ENCODE results near the gene ANKRD16.
"Not testable (repeated sequence)": the region's sequence is repeated elsewhere in the genome, so short reads cannot be mapped to it uniquely, and the experiment has no call there.

ANKRD16 gene

DNA sequence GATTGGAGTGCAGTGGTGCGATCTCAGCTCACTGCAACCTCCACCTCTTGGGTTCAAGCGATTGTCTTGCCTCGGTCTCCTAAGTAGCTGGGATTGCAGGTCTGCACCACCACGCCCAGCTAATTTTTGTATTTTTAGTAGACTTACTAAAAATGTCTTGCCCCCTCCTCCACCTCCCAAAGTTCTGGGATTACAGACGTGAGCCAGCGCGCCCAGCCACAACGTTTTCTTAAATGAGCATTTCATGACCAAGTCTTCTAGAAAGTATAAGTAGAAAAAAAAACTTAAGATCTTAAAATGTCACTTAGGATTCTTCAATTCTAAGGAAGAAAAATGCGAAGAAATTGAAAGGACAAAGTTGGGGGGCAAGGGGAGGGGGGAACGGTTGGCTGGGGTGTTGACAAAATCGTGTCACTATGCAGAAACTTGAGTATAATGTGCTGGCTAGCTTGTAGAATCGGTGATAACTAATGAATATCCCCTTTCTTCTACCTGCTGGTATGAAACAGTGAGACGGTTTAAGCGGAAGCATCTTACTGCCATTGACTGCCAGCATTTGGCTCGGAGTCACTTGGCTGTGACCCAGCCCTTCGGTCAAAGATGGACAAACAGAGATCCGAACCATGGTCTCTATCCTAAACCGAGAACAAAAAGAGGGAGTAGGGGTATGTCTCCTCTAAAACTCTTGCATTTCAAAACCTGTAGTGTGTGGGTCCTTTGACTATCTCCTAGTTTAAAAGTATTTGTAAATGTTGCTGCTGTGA lies 13.0 kb upstream of the ANKRD16 start:
- no peak for DNase-seq

DNA sequence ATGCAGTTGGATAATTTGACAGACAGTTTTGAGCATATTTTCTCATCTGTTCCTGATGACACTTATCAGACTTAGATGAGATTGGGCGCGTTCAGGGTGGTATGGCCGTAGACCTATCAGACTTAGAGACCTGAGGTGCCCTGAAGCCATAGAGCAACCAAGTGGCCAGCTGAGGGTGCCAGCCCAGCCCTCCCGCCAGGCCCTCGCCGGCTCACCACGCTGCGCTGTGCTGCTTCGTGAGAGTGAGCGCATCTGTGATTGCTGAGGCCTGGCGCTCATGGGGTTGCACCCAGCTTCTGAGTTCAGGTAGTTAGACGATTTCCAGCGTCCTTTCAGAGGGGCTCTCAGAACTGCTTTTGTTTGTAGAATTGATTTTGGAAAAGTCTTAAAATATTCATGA lies 10.6 kb upstream of the ANKRD16 start:
- DNase-seq, result no peak

DNA sequence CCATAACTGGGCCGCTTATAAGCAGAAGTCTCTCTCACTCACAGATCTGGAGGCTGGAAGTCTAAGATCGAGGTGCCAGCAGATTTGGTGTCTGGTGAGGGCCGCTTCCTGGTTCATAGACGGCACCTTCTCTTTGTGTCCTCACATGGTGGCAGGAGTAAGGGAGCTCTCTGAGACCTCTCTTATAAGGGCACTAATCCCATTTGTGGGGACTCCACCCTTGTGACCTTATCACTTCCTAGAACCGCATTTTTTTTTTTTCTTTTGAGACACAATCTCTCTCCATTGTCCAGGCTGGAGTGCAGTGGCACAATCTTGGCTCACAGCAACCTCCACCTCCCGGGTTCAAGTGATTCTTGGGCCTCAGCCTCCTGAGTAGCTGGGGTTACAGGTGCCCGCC lies 8.5 kb upstream of the ANKRD16 start:
- no peak for DNase-seq

DNA sequence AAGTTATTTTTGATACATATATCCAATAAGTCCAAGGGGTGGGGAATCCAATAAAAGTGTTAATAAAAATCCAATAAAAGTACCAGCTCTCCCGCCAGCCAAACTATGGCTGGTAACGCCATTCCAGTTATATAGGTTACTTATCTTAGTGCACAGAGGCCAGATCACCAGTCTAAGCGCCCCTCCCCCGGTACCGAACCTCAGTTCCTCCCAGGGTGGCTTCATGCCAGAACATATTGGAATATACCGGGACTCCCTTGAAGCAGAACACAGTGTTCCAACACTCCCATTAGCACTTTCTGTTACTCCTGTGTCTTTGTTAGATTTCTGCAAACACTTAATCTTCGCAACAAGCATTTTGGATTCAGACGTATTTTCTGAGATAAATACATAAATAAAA lies 7.8 kb upstream of the ANKRD16 start:
- DNase-seq, result no peak

DNA sequence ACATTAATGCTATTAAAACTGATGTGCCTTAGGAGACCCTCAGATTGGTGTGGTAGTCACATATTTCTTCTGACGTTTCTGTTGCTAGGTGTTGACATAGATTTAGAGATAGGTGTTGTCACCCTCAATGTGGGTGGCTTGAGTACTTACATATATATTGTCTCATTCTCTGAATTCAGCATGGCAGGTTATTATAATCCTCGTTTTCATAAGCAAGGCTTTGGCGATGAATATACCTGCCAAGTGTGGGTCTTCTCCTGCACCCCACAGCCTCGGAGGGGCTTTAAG lies 7.3 kb upstream of the ANKRD16 start:
- DNase-seq, result no peak

DNA sequence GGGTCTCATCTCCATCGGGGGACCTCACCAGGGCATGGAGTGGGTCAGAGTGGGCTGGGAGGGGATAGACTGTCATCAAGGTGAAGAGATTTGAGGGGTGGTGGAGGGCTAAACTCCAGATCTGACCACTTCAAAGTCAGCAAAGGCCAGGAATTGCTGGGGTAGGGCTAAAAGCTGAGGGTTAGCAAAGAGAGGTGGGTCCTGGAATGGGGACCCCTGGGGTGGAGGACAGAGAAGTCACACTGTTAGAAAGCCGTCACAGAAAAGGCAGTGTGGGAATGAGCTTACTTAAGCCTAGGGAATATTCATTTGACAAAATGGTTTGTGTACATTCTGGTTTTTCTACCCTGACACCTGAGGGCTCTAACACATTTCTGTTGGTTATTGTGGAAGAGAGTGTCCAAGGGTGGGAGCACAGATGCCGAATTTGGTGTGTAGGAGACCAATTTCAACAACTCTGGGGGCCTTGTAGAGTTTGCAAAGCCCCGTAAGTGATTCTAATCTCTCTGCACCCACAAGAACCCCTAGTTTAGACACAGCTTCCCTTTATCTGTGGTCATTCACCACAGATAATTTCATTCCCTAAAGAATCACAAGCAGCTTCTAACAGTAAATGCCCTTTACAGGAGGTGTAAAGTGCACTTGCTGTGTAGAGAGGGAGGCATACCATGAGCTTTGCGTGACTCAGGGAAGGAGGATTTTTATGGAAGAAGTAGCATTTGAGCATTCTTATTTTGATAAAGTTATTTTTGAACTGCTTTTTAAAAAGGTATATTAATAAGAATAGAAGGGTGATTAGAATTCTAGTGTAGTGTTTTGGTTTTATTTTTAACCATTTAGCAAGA lies 6.7 kb upstream of the ANKRD16 start:
- DNase-seq, result no peak

DNA sequence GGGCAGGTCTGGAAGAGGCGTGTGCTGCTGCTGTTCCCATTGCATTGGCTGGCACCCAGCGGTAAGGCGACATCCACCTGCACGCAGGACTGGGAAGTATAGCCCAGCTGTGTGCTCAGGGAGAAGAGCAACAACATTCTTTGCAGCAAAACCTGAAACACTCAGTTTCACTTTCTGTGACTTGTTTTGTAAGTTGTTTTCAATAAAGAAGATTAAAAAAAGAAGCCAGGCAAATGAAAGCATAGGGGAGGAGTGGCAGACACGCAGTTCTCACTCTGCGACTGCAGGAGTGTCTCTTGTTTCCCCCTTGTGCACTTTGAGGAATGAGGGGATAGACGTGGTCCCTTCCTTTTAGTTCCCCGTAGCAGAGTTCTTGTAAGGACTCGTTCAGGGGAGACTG lies 6.1 kb upstream of the ANKRD16 start:
- DNase-seq, result peak; percentile 87

DNA sequence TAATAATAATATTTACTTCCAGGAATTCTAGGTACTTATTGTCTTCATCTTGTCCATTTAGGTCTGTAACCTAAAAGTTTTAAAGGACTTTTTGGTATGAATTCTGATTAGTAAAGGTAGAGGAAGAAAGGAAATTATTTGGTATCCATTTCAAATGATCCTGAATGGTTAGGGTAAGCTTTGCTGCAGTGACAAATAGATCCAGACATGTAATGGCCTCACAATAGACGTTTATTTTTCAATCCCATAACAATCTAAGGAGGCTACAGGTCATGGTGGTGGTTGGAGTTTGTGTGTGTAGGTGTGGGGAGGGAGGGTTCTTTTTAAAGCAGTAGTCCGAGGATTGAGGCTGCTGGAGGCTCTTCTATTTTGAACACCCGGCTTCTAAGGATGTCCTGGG lies 5.7 kb upstream of the ANKRD16 start:
- no peak for DNase-seq

DNA sequence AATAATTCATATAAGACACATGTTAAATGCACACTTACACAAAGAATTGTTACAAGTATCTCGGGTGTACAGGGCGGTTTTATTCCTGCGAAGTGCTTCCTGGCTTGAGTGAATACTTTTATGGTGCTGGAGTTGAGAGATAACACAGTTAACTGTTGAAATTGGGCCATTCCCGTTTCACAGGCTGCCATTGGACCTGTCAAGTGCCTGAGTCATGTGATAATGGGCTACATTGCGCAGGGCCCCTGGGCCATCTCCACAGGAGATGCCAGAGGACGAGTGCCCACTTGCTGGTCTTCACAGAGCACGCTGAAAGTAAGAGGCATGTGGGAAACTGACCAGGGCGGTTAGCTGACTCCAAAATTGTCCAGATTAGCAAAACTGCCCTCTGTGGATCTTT lies 5.2 kb upstream of the ANKRD16 start:
- no peak for DNase-seq

DNA sequence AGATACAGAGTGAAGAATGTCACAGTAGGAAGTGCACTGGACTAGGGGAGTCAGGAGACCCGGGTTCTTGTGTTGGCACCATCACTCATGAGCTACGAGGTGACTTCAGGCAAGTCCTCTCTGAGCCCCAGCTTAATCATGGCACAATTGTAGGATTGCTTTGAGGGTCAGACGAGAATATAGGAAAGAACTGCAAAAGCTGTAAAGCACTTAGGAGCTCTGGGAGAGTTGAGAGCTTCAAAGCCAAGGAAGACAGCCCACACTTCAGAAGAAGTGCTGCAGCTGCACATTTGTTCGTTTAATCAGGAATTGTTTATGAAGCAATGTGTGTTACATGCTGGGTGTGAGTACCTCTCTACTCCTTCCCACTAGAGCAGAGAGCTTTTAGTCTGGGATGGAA lies 4.7 kb upstream of the ANKRD16 start:
- no peak for DNase-seq

DNA sequence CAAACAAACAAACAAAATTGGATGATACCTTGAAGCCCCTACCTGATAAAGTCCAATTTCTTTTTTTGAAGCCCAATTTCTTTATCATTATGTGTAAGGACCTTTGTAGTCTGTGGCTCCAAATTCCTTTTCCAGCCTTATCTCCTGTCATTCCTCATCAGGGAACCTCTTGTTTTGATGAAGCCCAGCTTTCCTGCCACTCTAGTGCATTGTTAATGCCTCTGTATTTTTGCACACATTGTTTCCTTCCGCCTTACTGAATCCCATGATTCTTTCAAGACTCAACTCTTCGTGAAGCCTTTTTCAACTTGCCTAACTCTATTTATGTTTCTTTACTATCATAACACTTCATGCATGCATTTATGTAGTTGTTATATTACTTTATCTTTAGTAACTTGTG lies 3.6 kb upstream of the ANKRD16 start:
- no peak for DNase-seq

DNA sequence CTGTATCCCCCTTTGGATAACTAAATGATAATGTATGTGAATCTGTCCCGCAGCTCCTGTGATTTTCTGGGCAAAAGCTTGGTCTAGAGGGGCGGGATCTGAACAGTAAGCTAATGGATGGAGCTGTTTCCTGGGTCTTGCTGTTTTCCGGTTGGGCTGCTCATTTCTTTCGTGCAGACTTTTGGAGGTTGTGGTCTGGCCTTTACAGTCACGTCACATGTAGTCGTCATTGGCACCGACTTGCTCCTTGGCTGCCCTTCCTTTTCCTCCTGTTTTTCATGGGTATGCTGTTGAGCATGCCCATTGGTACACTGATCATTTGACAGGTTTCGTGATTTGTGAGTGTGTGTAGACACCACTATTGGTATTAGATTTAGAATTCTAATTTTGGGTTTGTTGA lies 2.3 kb upstream of the ANKRD16 start:
- DNase-seq, result no peak

DNA sequence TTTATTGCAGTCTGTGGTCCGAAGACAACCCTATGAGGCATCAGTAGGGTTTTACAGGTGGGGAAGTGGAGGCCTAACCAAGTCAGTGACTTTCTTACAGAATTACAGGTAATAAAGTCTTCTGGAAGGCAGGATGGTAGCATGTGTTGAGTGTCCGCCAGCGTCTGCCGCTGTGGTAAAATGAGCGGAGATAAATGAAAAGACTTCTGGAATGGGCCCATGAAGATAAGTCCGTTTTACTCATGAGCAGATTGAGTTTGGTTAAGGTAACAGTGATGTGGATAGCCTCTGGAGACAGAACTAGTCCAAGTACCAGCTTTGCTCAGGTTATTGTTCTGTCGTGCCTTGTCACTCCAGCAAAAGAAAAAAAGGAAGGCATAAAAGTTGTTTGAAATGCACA lies 1.3 kb upstream of the ANKRD16 start:
- DNase-seq, result no peak

DNA sequence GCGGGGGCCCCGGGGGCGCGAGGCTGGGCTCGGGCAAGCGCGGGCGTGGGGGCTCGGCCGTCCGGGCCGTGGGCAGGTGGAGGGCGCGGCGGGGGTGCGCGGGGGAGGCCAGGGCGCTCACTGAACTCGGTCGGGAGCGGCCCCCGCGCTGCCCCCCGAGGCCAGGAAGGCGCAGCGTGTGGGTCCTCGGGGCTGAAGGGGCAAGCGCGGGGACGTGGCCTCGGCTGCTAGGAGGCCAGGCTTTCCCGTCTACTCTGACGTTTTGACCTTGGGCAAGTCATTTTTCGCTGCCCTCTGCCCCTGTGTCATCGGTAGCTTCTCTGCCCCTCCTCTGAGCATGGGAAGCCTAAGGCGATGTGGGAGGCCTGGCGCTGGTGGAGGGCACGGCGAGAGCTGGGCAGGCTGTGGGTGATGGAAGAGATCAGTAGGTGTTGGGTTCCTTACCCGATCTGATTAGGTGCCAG lies 791 bp upstream of the ANKRD16 start:
- DNase-seq, result peak; percentile 55

DNA sequence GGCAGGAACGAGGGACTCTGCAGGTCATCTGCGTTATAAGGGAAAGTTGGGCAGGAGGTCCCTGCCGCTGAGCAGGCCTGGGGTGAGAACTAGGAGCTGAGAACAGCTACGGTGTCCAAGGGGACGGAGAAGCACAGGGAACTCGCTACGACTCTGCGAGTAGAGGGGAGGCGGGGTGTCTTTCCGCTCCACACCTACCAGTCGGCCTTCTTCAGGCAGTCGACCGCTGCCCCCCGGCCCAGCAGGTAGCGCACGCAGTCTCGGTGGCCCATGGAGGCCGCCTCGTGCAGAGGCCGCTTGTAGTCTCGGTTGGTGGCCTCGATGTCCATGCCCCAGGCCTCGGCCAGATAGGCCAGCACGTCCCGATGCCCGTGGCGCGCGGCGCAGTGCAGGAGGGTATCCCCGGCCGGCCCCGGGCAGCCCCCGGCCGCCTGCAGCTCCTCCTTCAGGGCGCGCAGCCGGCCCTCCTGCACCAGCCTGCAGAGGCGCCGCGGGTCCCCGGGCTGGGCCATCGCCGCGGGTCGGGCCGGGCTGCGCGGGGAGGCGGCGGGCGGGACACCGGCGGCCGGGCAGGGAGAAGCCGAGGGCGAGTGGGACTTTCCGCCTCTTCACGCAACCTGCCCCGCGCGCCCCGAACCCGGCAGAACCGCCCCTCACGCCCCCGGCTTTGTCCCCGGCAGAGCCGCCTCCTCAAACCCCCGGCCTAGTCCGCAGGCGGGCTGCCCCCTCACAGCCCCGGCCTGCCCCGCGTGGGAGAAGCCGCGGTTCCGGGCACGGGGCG lies 660 bp downstream of the ANKRD16 start:
- DNase-seq, result peak; percentile 53

DNA sequence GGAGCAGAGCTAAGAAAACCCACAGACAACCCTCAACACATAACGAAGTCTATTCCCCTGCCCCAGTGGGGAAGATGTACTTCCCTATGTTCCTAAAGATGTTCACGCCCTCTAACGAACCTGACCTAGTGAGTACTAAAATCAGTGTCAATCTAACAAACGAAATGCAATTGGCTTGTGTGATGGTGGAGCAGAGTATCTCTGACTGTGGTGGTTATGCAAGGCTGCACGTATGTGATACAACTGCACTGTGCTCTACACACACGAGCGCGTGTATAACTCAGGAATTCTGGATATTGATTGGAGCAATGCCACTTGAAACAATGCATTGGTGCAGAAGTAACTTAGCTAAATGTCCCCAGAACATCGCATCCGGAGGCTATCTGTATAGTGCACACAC lies 1.3 kb downstream of the ANKRD16 start:
- no peak for DNase-seq

DNA sequence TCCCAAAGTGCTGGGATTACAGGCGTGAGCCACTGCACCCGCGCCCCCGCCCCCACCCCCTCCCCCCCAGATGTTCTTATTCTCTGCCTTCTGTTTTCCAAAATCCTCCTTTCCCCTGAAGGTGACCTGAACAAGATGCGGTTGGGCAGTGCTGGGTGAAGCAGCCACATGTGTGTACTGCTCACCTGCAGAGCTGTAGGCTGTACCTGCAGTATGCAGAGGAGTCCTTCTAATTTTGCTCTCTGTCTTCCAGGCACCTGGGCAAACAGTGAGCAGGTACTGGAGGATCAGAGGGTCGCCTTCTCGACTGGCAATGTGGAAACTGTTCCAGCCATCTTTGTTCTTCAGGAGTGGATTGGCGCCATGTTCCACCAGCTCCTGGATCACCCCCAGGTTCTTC lies 2.1 kb downstream of the ANKRD16 start:
- DNase-seq, result no peak

DNA sequence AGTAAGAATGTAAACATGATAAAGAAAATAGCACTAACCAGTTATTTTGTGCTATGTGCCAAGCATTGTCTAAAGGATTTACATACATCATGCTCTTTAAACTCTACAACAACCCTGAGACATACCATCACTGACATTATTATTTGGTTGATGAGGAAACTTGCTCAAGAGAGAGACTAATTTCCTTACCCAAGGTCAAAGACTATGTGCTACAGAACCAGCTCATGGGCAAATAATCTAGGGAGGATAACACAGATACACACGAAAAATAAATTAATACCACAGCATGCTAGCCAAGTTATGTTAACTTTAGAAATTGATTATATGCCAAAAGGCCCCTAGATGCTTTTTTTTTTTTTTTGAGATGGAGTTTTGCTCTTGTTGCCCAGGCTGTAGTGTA lies 2.7 kb downstream of the ANKRD16 start:
- DNase-seq, result no peak

DNA sequence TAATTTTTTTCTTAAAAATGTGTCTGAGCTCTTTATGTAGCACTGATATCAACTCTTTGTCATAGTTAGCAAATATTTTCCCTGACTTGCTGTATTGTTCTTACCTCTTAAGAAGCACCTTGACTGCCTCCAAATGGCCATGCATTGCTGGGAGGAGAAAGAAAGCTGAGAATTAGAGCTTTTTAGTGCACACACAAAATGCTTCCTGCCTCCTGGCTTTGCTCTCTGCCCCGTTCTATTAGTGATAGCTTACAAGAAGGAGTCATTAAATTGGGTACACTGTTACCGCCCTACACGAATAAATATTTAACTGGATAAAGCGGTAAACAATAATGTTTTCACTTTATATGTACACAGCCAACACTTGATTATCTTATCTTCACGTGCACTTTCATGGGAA lies 4.1 kb downstream of the ANKRD16 start:
- no peak for DNase-seq

DNA sequence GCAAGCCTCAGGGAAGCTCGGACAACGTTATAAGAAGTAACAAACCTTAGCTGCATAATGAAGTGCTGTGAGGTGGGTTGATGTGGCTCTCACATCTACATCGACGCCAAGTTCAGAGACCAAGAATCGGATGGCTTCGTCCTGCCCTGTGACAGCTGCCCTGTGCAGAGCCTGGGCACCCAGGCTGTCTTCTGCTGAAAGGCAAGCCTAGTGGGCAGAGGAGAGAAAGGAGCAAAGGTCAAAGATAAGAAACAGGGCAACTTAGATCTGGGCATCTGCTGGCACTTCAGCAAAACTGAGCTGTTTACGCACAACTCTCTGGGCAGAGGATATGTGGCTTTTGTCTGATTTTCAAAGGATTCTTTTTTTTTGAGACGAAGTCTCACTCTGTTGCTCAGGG lies 6.7 kb downstream of the ANKRD16 start:
- no peak for DNase-seq

DNA sequence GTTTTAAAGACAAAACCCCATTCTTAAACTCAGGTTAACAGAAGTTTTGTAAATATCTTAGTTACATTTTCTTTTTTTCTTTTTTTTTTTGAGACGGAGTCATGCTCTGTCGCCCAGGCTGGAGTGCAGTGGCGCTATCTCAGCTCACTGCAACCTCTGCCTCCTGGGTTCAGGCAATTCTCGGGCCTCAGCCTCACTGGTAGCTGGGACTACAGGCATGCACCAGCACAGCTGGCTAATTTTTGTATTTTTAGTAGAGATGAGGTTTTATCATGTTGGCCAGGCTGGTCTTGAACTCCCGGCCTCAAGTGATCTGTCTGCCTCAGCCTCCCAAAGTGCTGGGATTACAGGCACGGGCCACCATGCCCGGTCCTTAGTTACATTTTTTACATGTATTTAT lies 12.7 kb downstream of the ANKRD16 start:
- DNase-seq, result not testable (repeated sequence)

DNA sequence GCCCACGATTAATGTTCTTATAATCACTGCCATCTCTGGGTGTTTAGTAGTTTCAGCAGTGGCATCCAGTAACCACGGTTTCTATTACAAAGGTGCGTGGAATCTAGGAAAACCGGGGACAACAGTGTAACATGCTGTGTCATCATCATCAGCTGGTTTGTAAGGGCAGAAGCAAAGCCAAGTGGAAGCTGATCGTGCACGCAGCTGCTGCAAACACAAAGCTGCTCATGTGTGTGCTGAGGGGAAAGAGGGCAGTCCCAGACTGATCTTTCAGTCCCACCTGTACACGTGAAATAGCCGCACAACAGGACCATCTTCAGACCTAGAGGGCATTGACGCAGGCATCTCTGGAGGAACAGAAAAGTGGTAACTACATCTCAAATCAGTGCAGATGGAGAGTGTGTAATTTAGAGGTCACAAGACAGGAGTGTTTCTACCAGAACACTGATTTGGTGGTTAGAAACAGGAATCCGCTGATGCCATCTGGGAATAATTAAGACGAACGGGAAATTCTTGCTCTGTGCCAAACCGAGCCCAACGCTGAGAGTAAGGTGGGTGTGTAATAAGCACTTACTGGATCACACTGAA lies 13.4 kb downstream of the ANKRD16 start:
- DNase-seq, result no peak

DNA sequence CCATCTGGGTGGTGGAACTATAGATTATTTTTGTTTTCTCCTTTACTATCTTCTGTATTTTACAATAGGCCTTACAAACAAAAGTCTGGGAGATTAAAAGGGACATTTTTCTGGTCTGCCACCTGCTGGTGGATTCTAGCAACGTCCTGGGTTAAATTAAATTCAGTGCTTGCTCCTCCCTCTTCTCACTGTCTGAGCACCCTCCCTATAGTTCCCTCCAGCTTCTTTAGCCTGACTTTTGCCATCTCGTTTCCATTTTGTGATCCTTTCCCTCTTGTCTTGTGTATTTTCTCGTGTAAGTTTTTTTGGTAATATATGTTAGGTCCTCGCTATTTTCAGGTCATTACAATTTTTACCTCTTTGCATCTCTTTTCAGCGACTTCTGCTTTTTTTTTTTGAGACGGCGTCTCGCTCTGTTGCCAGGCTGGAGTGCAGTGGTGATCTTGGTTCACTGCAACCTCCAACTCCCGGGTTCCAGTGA lies 16.1 kb downstream of the ANKRD16 start:
- DNase-seq, result peak; percentile 70
